NCI-H345 treated with DMSO at 0.1 percent for 48 hours (cell line): ENCODE results near the gene HMGB1.

Experiments used
- DNase-seq: peaks from one replicate; lab custom pipeline; 2025; ENCODE audit not compliant: unreplicated experiment; lab: John Stamatoyannopoulos, UW

Gene HMGB1

DNA sequence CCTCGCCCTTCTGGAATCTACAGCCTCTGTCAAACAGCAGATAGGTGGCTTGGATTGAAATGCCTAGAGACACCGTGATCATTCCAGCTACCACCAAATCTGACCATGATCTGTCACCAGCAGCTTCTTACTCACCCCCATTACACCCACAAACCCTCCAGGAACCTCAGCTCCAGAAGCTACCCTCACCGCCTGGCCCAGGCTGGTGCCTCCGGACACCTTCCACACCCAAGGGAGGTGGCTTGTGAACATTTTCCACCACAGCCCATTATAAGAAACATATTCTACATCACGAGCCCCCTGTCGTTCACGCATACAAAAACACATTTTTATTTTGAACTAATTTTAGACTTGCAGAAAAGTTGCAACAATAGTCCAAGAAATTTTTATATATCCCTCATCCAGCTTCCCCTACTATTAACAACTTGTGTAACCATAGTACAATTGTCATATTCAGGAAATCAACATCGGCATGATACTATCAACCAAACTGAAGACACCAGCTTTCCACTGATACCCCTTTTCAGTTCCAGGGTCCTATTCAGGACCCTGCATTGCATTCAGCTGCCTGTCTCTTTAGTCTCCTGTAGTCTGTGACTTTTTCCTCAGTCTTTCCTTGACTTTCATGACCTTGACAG lies 58.8 kb downstream of the HMGB1 start:
- no peak for DNase-seq
